HCT116 (cell line): Measurements from ENCODE around the gene CKM. TPM values are rescaled to one million over a fixed set of nuclear protein-coding genes. Genes with fewer than 3 reads are reported as not detected.

Experiments
- ATAC-seq: fragments of 200-7000 bp; cut with Tn5 transposase; 2 replicates; pipeline ENCODE4 v1.9.1; 2020; ENCODE audit warnings: mild to moderate bottlenecking, moderate library complexity
- BruUV-seq: library from RNA; stranded (reverse); fragments of 400-500 nt; replicated peaks from 2 replicates; lab custom pipeline; 2021; lab: Mats Ljungman, UMichigan
- CTCF ChIA-PET: fragments of 300-600 bp; sonication (Branson Sonifier 250); formaldehyde crosslinking; loops from one replicate; lab custom pipeline; 2021; ENCODE audit warnings: antibody characterized with exemption; lab: Charles Lee
- POLR2A ChIA-PET: fragments of 300-600, 350-600 bp; sonication (Branson Sonifier 250); formaldehyde crosslinking; loops from one replicate; lab custom pipeline; 2021; ENCODE audit warnings: antibody characterized with exemption; lab: Charles Lee
- RAD21 ChIA-PET, 2 experiments: fragments of 300-600 bp; sonication (Branson Sonifier 250); formaldehyde crosslinking; loops; one replicate each; lab custom pipeline; 2023; ENCODE audit warnings: low total read pairs in 2 of 2; ENCODE audit not compliant: uncharacterized antibody in 2 of 2, unreplicated experiment in 2 of 2, low non-redundant PET in 1 of 2; lab: Charles Lee
- DNase-seq: peaks from one replicate; pipeline ENCODE4 v3.0.0-alpha.2; 2010; ENCODE audit warnings: low read depth, low spot score
- H2AFZ ChIP-seq: fragments of 200-600 bp; shearing (Covaris generic), sonication (generic); 2 replicates; pipeline ENCODE4 v1.6.1; 2017; ENCODE audit warnings: low read depth, mixed run types, mixed read lengths, antibody characterized with exemption, low read length; ENCODE audit not compliant: poor library complexity, severe bottlenecking
- H3K27ac ChIP-seq: 2 replicates; pipeline ENCODE4 v1.5.1; 2012; ENCODE audit warnings: low read depth, low read length
- H3K27me3 ChIP-seq: fragments of 200-600 bp; sonication (generic); 2 replicates; pipeline ENCODE4 v1.6.1; 2016; ENCODE audit warnings: mixed run types, low read length, mixed read lengths; ENCODE audit not compliant: insufficient read depth
- H3K36me3 ChIP-seq, 2 experiments: fragments of 200-500 bp in 1 of 2; fragments of 200-600 bp in 1 of 2; sonication (Bioruptor generic) in 1 of 2; sonication (generic) in 1 of 2; 2 replicates each; pipeline versions ENCODE4 v1.5.1 to v1.6.1; 2014 to 2016; ENCODE audit warnings: low read length in 2 of 2, inconsistent platforms in 1 of 2, mixed read lengths in 1 of 2, mixed run types in 1 of 2; ENCODE audit not compliant: insufficient read depth in 2 of 2, control insufficient read depth in 1 of 2
- H3K4me1 ChIP-seq, 2 experiments: fragments of 200-600 bp in 1 of 2; sonication (generic) in 1 of 2; 2 replicates each; pipeline versions ENCODE4 v1.5.1 to v1.6.1; 2012 to 2017; ENCODE audit warnings: low read length in 2 of 2, inconsistent platforms in 1 of 2, mild to moderate bottlenecking in 1 of 2, mixed read lengths in 1 of 2, mixed run types in 1 of 2, moderate library complexity in 1 of 2; ENCODE audit not compliant: insufficient read depth in 2 of 2, control insufficient read depth in 1 of 2
- H3K4me2 ChIP-seq: fragments of 200-600 bp; sonication (generic); 2 replicates; pipeline ENCODE4 v1.6.1; 2017; ENCODE audit warnings: mixed run types, low read length, mixed read lengths
- H3K4me3 ChIP-seq, 2 experiments: fragments of 200-600 bp in 1 of 2; sonication (generic) in 1 of 2; replicated peaks in 1 of 2; 2 replicates each; pipeline ENCODE4 v1.5.1; 2011 to 2016; ENCODE audit warnings: low read length in 2 of 2, control low read depth in 1 of 2, low read depth in 1 of 2, mild to moderate bottlenecking in 1 of 2, mixed read lengths in 1 of 2, mixed run types in 1 of 2
- H3K79me2 ChIP-seq: fragments of 200-600 bp; sonication (generic); 2 replicates; pipeline ENCODE4 v1.6.1; 2017; ENCODE audit warnings: mild to moderate bottlenecking, mixed run types, low read length, moderate library complexity, mixed read lengths; ENCODE audit not compliant: insufficient read depth
- H3K9ac ChIP-seq: fragments of 200-600 bp; sonication (generic); 2 replicates; pipeline ENCODE4 v1.6.1; 2016; ENCODE audit warnings: low read length, mixed read lengths
- H3K9me2 ChIP-seq: fragments of 200-600 bp; sonication (generic), shearing (Covaris generic); 2 replicates; pipeline ENCODE4 v1.6.1; 2017; ENCODE audit warnings: mixed run types, mild to moderate bottlenecking, moderate library complexity; ENCODE audit not compliant: insufficient read depth
- H3K9me3 ChIP-seq, 2 experiments: fragments of 200-500 bp in 1 of 2; fragments of 200-600 bp in 1 of 2; sonication (Bioruptor generic) in 1 of 2; sonication (generic) in 1 of 2; 2 replicates each; pipeline ENCODE4 v1.6.1; 2014 to 2017; ENCODE audit warnings: low read length in 2 of 2, mixed read lengths in 2 of 2, inconsistent platforms in 1 of 2, low read depth in 1 of 2, mild to moderate bottlenecking in 1 of 2, mixed run types in 1 of 2, moderate library complexity in 1 of 2; ENCODE audit not compliant: control insufficient read depth in 1 of 2, insufficient read depth in 1 of 2
- H4K20me1 ChIP-seq: fragments of 200-600 bp; sonication (generic), shearing (Covaris generic); 2 replicates; pipeline ENCODE4 v1.6.1; 2017; ENCODE audit warnings: mixed run types, mild to moderate bottlenecking, moderate library complexity; ENCODE audit not compliant: insufficient read depth
- EGR1 ChIP-seq: IDR thresholded peaks from 2 replicates; pipeline ENCODE4 v1.6.1; 2012; ENCODE audit warnings: low read depth
- FOSL1 ChIP-seq: IDR thresholded peaks from 2 replicates; pipeline ENCODE4 v1.6.1; 2012; ENCODE audit warnings: low read depth
- JUND ChIP-seq: IDR thresholded peaks from 2 replicates; pipeline ENCODE4 v1.6.1; 2012
- POLR2AphosphoS5 ChIP-seq: IDR thresholded peaks from 2 replicates; pipeline ENCODE4 v1.6.1; 2011; ENCODE audit warnings: mild to moderate bottlenecking, low read depth, low read length, moderate library complexity
- RAD21 ChIP-seq: IDR thresholded peaks from 2 replicates; pipeline ENCODE4 v1.6.1; 2012; ENCODE audit warnings: low read depth, mild to moderate bottlenecking
- SIN3A ChIP-seq: IDR thresholded peaks from 2 replicates; pipeline ENCODE4 v1.6.1; 2012; ENCODE audit warnings: low read depth
- SRF ChIP-seq: IDR thresholded peaks from 2 replicates; pipeline ENCODE4 v1.6.1; 2012; ENCODE audit warnings: low read depth
- ZFX ChIP-seq: fragments of 450-650 bp; IDR thresholded peaks from 2 replicates; pipeline ENCODE4 v1.6.1; 2017
- intact Hi-C: fragments of 100-400 bp; cut with micrococcal nuclease; formaldehyde crosslinking; loops from 2 replicates; pipeline ENCODE4 v1.10.0; 2022
- total RNA-seq: library from RNA; stranded (reverse); gene quantifications from one replicate; pipeline ENCODE4 v1.2.1, GENCODE V29; 2021; ENCODE audit not compliant: unreplicated experiment
- TF ChIP-seq, protein P1 (sequence below): IDR thresholded peaks from 2 replicates; pipeline ENCODE4 v1.6.1; 2012
- TF ChIP-seq, protein P2 (sequence below): IDR thresholded peaks from 2 replicates; pipeline ENCODE4 v1.6.1; 2012; ENCODE audit warnings: low read depth
- TF ChIP-seq, protein P3 (sequence below): IDR thresholded peaks from 2 replicates; pipeline ENCODE4 v1.6.1; 2012
- TF ChIP-seq, protein P4 (sequence below): IDR thresholded peaks from 2 replicates; pipeline ENCODE4 v1.6.1; 2011; ENCODE audit warnings: mild to moderate bottlenecking, low read length, moderate library complexity; ENCODE audit not compliant: insufficient replicate concordance; ENCODE audit errors: extremely low read depth

Gene CKM
- total RNA-seq, 1 experiment from 2014 or later: not detected

DNA sequence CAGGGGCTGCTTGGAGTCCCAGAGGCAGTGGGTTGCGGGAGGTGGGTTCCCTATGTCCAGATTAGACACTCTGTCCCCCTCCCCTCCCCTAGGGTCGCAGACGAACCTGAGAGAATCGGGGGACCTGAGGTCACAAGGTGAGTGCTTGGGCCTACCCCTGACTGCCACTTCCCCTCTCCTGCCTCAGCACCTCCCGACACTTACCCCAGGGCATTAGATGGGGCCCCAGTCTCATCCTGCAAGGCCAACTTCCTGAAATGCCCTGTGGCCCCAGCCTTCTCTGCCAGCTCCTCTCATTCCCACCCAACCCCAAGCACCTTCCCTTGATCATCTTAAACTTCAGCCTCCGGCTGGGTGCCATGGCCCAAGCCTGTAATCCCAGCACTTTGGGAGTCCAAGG lies 23.0 kb downstream of the CKM start:
- ChIA-PET CTCF (no interaction called here), RAD21 (no interaction called here), POLR2A (no interaction called here)
- H4K20me1 ChIP-seq: no peaks in the 10 kb centered on the region
- H3K9me3 ChIP-seq: no peaks in the 10 kb centered on the region
- no peaks in the 10 kb centered on the region for H3K9me2 ChIP-seq
- no peaks in the 10 kb centered on the region for H3K27me3 ChIP-seq
- no peak overlapping the region for H3K4me3 ChIP-seq
- DNase-seq: no peak
- no peak overlapping the region for H3K9ac ChIP-seq
- H3K27ac ChIP-seq: no peak overlapping the region
- H3K4me1 ChIP-seq: peaks cover 0 to 10% of the 10 kb centered on the region in 2 experiments; a peak in 2 of 4 replicates
- TF ChIP-seq ZFX (no peak), JUND (no peak), SIN3A (no peak), POLR2AphosphoS5 (no peak), SRF (no peak), FOSL1 (no peak), RAD21 (no peak), EGR1 (no peak)
- TF ChIP-seq, protein P1, sequence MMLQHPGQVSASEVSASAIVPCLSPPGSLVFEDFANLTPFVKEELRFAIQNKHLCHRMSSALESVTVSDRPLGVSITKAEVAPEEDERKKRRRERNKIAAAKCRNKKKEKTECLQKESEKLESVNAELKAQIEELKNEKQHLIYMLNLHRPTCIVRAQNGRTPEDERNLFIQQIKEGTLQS: no peak
- TF ChIP-seq, protein P2, sequence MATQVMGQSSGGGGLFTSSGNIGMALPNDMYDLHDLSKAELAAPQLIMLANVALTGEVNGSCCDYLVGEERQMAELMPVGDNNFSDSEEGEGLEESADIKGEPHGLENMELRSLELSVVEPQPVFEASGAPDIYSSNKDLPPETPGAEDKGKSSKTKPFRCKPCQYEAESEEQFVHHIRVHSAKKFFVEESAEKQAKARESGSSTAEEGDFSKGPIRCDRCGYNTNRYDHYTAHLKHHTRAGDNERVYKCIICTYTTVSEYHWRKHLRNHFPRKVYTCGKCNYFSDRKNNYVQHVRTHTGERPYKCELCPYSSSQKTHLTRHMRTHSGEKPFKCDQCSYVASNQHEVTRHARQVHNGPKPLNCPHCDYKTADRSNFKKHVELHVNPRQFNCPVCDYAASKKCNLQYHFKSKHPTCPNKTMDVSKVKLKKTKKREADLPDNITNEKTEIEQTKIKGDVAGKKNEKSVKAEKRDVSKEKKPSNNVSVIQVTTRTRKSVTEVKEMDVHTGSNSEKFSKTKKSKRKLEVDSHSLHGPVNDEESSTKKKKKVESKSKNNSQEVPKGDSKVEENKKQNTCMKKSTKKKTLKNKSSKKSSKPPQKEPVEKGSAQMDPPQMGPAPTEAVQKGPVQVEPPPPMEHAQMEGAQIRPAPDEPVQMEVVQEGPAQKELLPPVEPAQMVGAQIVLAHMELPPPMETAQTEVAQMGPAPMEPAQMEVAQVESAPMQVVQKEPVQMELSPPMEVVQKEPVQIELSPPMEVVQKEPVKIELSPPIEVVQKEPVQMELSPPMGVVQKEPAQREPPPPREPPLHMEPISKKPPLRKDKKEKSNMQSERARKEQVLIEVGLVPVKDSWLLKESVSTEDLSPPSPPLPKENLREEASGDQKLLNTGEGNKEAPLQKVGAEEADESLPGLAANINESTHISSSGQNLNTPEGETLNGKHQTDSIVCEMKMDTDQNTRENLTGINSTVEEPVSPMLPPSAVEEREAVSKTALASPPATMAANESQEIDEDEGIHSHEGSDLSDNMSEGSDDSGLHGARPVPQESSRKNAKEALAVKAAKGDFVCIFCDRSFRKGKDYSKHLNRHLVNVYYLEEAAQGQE: no peak
- TF ChIP-seq, protein P3, sequence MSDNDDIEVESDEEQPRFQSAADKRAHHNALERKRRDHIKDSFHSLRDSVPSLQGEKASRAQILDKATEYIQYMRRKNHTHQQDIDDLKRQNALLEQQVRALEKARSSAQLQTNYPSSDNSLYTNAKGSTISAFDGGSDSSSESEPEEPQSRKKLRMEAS: no peak
- TF ChIP-seq, protein P4, sequence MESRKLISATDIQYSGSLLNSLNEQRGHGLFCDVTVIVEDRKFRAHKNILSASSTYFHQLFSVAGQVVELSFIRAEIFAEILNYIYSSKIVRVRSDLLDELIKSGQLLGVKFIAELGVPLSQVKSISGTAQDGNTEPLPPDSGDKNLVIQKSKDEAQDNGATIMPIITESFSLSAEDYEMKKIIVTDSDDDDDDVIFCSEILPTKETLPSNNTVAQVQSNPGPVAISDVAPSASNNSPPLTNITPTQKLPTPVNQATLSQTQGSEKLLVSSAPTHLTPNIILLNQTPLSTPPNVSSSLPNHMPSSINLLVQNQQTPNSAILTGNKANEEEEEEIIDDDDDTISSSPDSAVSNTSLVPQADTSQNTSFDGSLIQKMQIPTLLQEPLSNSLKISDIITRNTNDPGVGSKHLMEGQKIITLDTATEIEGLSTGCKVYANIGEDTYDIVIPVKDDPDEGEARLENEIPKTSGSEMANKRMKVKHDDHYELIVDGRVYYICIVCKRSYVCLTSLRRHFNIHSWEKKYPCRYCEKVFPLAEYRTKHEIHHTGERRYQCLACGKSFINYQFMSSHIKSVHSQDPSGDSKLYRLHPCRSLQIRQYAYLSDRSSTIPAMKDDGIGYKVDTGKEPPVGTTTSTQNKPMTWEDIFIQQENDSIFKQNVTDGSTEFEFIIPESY: no peak
- TF ChIP-seq, all 23 proteins: peak for 0
- no peak overlapping the region for H2AFZ ChIP-seq
- H3K4me2 ChIP-seq: no peak overlapping the region
- H3K36me3 ChIP-seq: no peaks in the 10 kb centered on the region
- no peaks in the 10 kb centered on the region for H3K79me2 ChIP-seq
- BruUV-seq: no TSS peak
- no peak for ATAC-seq
- intact Hi-C loops: no loop called here
